BLaER1 (cell line): ENCODE results near the gene SLC26A8.

ENCODE experiments used
- H3K27ac ChIP-seq: shearing (Covaris generic); formaldehyde crosslinking; 2 replicates; pipeline ENCODE4 v1.8.1; 2022
- H3K27me3 ChIP-seq: shearing (Covaris generic); formaldehyde crosslinking; 2 replicates; pipeline ENCODE4 v1.8.1; 2022
- H3K36me3 ChIP-seq: shearing (Covaris generic); formaldehyde crosslinking; 2 replicates; pipeline ENCODE4 v1.8.1; 2022
- H3K4me1 ChIP-seq: shearing (Covaris generic); formaldehyde crosslinking; 2 replicates; pipeline ENCODE4 v1.8.1; 2022
- H3K4me2 ChIP-seq: shearing (Covaris generic); formaldehyde crosslinking; 2 replicates; pipeline ENCODE4 v1.8.1; 2022
- H3K4me3 ChIP-seq: shearing (Covaris generic); formaldehyde crosslinking; 2 replicates; pipeline ENCODE4 v1.8.1; 2022
- H3K9ac ChIP-seq: shearing (Covaris generic); formaldehyde crosslinking; 2 replicates; pipeline ENCODE4 v1.8.1; 2022
- H3K9me3 ChIP-seq: shearing (Covaris generic); formaldehyde crosslinking; 2 replicates; pipeline ENCODE4 v1.8.1; 2022
- H4K20me1 ChIP-seq: shearing (Covaris generic); formaldehyde crosslinking; 2 replicates; pipeline ENCODE4 v1.8.1; 2022
- Cebpa-rat ChIP-seq: shearing (Covaris generic); IDR thresholded peaks from 2 replicates; pipeline ENCODE4 v1.8.1; 2022

SLC26A8 gene

GRCh38 chr6:35906499-35906846 is 118.0 kb downstream of the SLC26A8 start:
- Histone ChIP-seq H3K4me1 (no peaks in the 10 kb centered on the region), H3K27ac (no peak overlapping the region), H3K9me3 (peaks cover 40% of the 10 kb centered on the region), H3K36me3 (peaks cover 98% of the 10 kb centered on the region), H3K9ac (no peak overlapping the region), H3K4me3 (no peak overlapping the region), H4K20me1 (peaks cover 75% of the 10 kb centered on the region), H3K27me3 (no peaks in the 10 kb centered on the region), H3K4me2 (no peak overlapping the region)
- no peak for TF ChIP-seq Cebpa-rat

- H4K20me1 ChIP-seq, result peaks cover 80% of the 10 kb centered on the region
- TF ChIP-seq Cebpa-rat, result no peak
- H3K27ac ChIP-seq, result no peak overlapping the region
- H3K9me3 ChIP-seq, result peaks cover 35% of the 10 kb centered on the region
- no peaks in the 10 kb centered on the region for H3K27me3 ChIP-seq
- H3K9ac ChIP-seq, result no peak overlapping the region
- no peak overlapping the region for H3K4me3 ChIP-seq
- no peaks in the 10 kb centered on the region for H3K4me1 ChIP-seq
- H3K4me2 ChIP-seq, result no peak overlapping the region
- H3K36me3 ChIP-seq, result peaks cover 98% of the 10 kb centered on the region
Measured at GRCh38 chr6:35905841-35906498, 118.5 kb downstream of the SLC26A8 start.

GRCh38 chr6:35905141-35905785 is 119.2 kb downstream of the SLC26A8 start:
- Histone ChIP-seq H3K4me2 (no peak overlapping the region), H3K9ac (no peak overlapping the region), H3K4me1 (no peaks in the 10 kb centered on the region), H3K9me3 (peaks cover 33% of the 10 kb centered on the region), H4K20me1 (peaks cover 87% of the 10 kb centered on the region), H3K36me3 (peaks cover 98% of the 10 kb centered on the region), H3K4me3 (no peak overlapping the region), H3K27ac (no peak overlapping the region), H3K27me3 (no peaks in the 10 kb centered on the region)
- no peak for TF ChIP-seq Cebpa-rat

GRCh38 chr6:35903679-35904078 is 120.8 kb downstream of the SLC26A8 start:
- Histone ChIP-seq H3K27me3 (no peaks in the 10 kb centered on the region), H3K36me3 (peaks cover 98% of the 10 kb centered on the region), H4K20me1 (peaks cover 98% of the 10 kb centered on the region), H3K9me3 (peaks cover 32% of the 10 kb centered on the region), H3K4me2 (no peak overlapping the region), H3K4me1 (no peaks in the 10 kb centered on the region), H3K9ac (no peak overlapping the region), H3K27ac (no peak overlapping the region), H3K4me3 (no peak overlapping the region)
- TF ChIP-seq Cebpa-rat, result no peak

GRCh38 chr6:35900448-35900847 is 124.0 kb downstream of the SLC26A8 start:
- Histone ChIP-seq H3K27ac (no peak overlapping the region), H3K4me3 (no peak overlapping the region), H3K4me2 (no peak overlapping the region), H3K4me1 (no peaks in the 10 kb centered on the region), H3K9me3 (peaks cover 44% of the 10 kb centered on the region; the same call in 1 of the 2 replicates), H4K20me1 (peaks cover 100% of the 10 kb centered on the region), H3K36me3 (peaks cover 99% of the 10 kb centered on the region), H3K27me3 (no peaks in the 10 kb centered on the region), H3K9ac (no peak overlapping the region)
- no peak for TF ChIP-seq Cebpa-rat

- H3K9me3 ChIP-seq, result peaks cover 44% of the 10 kb centered on the region; the same call in 1 of the 2 replicates
- no peak overlapping the region for H3K9ac ChIP-seq
- no peak for TF ChIP-seq Cebpa-rat
- H3K27ac ChIP-seq, result no peak overlapping the region
- H4K20me1 ChIP-seq, result peaks cover 100% of the 10 kb centered on the region
- H3K4me3 ChIP-seq, result no peak overlapping the region
- peaks cover 82% of the 10 kb centered on the region for H3K36me3 ChIP-seq
- H3K4me1 ChIP-seq, result peaks cover 10% of the 10 kb centered on the region
- H3K27me3 ChIP-seq, result no peaks in the 10 kb centered on the region
- H3K4me2 ChIP-seq, result no peak overlapping the region
Measured at GRCh38 chr6:35898003-35898402, 126.4 kb downstream of the SLC26A8 start.

- Histone ChIP-seq H3K4me2 (no peak overlapping the region), H3K36me3 (peaks cover 78% of the 10 kb centered on the region), H3K4me3 (no peak overlapping the region), H3K9me3 (peaks cover 44% of the 10 kb centered on the region; the same call in 1 of the 2 replicates), H3K9ac (no peak overlapping the region), H4K20me1 (peaks cover 100% of the 10 kb centered on the region), H3K4me1 (peaks cover 11% of the 10 kb centered on the region), H3K27ac (no peak overlapping the region), H3K27me3 (no peaks in the 10 kb centered on the region)
- no peak for TF ChIP-seq Cebpa-rat
Measured at GRCh38 chr6:35897486-35897885, 127.0 kb downstream of the SLC26A8 start.

GRCh38 chr6:35897036-35897435 is 127.4 kb downstream of the SLC26A8 start:
- Histone ChIP-seq H3K9ac (no peak overlapping the region), H3K9me3 (peaks cover 44% of the 10 kb centered on the region; the same call in 1 of the 2 replicates), H3K27me3 (no peaks in the 10 kb centered on the region), H3K36me3 (peaks cover 78% of the 10 kb centered on the region), H4K20me1 (peaks cover 100% of the 10 kb centered on the region), H3K4me2 (no peak overlapping the region), H3K4me1 (peaks cover 11% of the 10 kb centered on the region), H3K27ac (no peak overlapping the region), H3K4me3 (no peak overlapping the region)
- TF ChIP-seq Cebpa-rat, result no peak

GRCh38 chr6:35896228-35896627 is 128.2 kb downstream of the SLC26A8 start:
- TF ChIP-seq Cebpa-rat, result no peak
- Histone ChIP-seq H3K4me2 (no peak overlapping the region), H3K4me3 (no peak overlapping the region), H3K36me3 (peaks cover 76% of the 10 kb centered on the region), H3K4me1 (peaks cover 11% of the 10 kb centered on the region), H4K20me1 (peaks cover 100% of the 10 kb centered on the region), H3K27ac (no peak overlapping the region), H3K9ac (no peak overlapping the region), H3K9me3 (peaks cover 44% of the 10 kb centered on the region; the same call in 1 of the 2 replicates), H3K27me3 (no peaks in the 10 kb centered on the region)

- no peak overlapping the region for H3K9ac ChIP-seq
- H3K9me3 ChIP-seq, result peaks cover 42% of the 10 kb centered on the region; the same call in 1 of the 2 replicates
- no peak overlapping the region for H3K4me2 ChIP-seq
- no peak overlapping the region for H3K4me3 ChIP-seq
- H3K36me3 ChIP-seq, result peaks cover 73% of the 10 kb centered on the region
- H3K27me3 ChIP-seq, result no peaks in the 10 kb centered on the region
- no peak for TF ChIP-seq Cebpa-rat
- peaks cover 11% of the 10 kb centered on the region for H3K4me1 ChIP-seq
- peaks cover 99% of the 10 kb centered on the region for H4K20me1 ChIP-seq
- no peak overlapping the region for H3K27ac ChIP-seq
Measured at GRCh38 chr6:35895560-35895959, 128.9 kb downstream of the SLC26A8 start.
